ENCODE data around the gene MTFR1L.

The MTFR1L gene

DNA sequence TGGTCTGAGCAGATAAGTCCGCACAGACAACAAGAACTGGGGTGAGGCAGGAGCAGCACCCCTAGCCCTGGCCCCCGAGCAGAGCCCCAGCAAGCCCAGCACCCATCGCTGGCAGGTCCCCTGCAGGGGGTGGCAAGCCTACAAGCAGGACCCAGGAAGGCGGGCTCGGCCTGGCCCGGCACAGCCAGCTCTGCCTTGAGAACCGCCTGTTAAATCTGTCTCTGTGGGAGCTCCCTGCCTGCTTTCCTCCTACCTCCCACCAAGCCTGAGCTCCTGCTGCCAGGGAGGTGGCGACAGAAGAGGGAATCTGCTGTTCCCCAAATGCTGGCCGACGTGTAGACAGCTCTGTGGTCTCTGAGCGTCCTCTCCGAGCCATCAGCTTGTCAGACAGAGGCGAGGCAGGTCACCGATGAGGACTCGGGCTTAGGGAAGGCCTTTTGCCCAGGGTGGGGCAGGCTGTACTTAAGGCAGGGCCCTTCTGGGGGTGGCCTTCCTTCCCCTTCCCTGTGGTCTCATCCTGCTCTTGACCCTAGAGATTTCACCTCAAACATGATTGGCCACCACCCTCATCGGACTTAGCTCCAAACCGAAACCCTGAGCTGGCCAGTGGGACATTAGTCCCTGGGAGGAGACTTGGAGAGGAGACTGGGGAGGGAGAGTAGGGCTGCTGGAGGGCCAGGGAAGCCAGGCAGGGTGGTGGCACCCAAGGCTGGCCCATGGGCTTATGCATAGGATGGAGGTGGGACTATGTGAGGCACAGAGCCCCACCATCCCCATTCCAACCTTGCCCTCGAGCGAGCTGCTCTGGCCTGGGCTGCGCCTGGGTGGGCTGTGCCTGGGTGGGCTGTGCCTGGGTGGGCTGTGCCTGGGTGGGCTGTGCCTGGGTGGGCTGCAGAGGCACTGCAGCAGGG is 12.0 kb upstream of the MTFR1L start:
- DNase-seq (ENCODE audit: low read depth) = no peak

DNA sequence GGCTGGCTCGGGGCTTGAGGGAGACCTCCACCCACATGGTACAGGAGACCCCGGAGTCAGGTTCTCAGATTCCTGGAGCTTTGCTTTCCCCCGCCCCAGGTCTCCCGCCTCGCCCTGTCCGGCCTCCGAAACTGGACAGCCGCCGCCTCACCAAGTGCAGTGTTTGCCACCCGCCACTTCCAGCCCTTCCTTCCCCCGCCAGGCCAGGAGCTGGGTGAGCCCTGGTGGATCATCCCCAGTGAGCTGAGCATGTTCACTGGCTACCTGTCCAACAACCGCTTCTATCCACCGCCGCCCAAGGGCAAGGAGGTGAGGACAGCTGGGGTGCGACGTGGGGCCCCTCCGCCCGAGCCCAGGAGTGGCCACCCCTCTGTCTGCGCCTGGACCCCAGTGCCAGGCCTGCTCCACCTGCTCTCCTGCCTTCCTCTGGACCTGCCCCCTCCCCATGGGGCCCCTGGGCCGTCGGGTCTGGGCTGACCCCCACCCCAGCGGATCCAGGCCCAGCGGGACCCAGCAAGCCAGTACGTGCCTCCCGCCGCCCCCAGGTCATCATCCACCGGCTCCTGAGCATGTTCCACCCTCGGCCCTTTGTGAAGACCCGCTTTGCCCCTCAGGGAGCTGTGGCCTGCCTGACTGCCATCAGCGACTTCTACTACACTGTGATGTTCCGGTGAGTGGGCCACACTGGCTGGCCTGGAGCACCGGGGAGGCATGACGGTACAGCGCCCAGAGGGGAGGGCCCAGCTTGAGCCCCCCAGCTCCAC is 11.1 kb upstream of the MTFR1L start:
- no peak for DNase-seq (ENCODE audit: low read depth)

DNA sequence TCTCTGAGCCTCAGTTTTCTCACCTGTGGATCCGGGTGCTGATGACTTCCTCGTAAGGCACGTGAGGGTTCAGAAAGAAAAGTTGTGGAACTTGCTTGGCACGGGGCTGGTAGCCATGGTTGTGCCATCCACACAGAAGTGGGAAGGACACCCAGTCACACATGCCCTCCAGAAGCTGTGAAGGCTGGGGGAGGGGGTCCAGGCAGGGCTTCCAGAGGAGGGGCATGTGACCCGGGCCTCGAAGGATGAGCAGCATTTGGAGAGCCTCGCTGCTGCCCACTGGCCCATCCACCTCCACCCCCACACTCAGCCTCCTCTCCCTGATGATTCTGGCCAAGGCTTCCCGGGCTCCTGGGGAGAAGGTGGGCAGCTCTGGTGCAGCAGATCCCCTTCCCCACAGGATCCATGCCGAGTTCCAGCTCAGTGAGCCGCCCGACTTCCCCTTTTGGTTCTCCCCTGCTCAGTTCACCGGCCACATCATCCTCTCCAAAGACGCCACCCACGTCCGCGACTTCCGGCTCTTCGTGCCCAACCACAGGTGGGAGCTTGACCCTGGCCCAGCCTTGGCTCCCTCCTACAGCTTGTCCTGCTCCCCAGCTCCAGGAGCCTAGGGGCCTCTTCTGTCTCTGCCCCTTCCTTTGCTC is 10.3 kb upstream of the MTFR1L start:
- no peak for DNase-seq (ENCODE audit: low read depth)

DNA sequence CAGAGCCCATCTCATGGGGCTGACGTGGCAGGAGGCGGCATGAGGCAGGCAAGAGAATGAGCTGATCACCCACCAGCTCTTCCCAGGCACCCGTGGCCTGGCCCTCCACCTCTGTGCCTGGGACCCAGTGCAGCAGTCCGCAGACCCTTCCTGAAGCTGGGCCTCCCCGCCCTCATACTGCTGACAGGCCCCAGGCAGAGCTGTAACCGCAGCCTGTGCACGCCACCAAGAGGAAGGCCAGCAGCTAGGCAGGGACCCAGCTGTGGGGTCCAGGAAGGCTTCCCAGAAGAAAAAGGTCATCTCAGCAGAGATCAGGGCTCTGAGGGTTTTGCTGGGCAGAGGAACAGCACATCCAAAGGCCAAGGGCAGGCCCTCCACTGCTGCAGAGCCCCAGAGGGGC is 9.8 kb upstream of the MTFR1L start:
- DNase-seq (ENCODE audit: low read depth) = no peak

DNA sequence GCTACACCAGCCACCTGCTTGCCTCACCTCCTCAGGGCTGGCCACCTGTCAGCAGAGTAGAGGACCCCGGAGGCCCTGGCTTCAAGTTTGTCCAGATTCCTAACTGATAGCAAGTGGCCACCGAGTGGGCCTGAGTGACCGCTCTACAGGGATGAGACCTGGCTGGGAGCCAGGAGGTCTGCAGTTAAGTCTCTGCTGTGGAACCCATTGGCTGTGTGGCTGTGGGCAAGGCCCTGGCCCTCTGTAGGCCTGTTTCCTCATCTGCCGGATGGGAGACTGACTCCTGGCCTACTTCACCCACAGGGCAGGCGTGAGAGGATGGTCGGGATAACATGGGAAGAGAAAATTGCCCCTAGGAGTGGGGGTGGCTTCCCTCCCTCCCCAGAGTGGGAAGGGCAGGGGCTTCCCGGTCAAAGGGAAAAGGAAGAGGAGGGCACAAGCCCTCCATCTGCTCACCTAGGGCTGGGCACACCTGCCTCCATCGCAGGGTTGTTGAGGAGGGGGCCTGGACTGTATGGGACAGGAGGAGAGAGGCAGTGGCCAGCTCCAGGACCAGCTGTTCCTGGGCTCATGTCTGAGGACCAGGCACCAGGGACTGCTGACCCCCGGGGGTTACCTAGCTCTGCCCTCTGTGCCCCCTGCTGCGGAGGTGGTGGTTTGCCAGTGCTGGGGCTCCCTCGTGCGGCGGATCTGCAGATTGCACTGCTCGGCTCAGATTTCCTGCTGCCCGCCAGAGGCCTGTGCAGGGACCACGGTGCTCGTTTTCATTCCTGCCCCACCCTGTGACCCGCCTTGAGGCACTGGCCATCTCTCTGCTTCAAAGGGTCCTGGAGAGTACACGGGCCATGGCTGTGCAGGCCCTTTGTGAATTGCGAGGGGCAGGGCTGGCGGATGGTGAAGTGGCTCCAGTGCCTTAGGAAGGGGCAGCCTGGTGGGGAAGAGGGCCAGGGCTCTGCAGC is 9.1 kb upstream of the MTFR1L start:
- no peak for DNase-seq (ENCODE audit: low read depth)

DNA sequence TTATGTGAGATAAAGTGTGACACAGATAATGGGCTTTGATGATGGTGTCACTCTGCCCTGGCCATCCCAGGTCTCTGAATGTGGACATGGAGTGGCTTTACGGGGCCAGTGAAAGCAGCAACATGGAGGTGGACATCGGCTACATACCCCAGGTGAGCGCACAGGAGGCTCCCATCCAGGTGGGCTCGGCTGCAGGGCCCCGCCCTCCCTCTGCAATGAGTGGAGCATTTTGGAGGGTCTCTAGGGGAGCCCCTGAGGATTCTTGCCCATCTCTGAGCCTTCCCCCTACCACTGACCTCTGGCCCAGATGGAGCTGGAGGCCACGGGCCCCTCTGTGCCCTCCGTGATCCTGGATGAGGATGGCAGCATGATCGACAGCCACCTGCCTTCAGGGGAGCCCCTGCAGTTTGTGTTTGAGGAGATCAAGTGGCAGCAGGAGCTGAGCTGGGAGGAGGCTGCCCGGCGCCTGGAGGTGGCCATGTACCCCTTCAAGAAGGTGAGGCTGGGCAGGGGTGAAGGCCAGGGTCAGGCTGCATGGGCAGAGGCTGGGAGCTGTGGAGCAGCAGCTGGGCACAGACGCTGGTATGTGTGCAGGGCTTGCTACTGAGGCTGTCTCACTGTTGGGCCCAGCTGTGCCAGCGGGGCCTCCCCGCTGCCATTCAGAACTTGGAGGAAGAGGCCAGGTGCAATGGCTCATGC is 8.2 kb upstream of the MTFR1L start:
- DNase-seq (ENCODE audit: low read depth) = no peak

DNA sequence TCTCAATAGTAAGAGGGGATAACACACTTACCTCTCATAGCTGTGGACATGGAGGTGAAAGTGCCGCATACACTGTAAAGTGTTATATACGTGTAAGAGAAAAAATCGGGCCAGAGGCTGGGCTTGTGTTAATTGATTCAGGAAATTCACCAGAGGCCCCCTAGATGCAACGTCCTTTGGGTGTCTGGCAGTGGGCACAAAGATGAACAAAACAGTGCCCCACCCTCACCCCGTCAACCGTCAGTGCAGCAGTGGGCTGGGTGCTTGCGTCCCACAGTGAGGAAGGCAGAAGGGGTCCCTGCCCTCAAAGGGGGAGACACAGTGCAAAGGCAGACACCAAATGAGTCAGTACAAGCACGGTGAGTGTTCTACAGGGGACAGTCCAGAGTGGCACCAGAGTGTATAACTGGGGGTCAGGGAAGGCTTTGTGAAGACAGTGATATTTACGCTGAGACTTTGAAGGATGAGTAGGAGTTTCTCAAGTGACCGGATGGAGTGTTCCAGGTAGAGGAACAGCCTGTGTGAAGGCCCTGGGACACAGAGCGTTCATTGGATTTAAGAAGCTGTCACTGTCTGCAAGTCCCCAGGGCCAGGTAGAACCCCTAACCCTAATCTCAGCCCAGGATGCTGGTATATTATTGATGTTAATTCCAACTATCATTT is 6.6 kb upstream of the MTFR1L start:
- DNase-seq (ENCODE audit: low read depth) = no peak

DNA sequence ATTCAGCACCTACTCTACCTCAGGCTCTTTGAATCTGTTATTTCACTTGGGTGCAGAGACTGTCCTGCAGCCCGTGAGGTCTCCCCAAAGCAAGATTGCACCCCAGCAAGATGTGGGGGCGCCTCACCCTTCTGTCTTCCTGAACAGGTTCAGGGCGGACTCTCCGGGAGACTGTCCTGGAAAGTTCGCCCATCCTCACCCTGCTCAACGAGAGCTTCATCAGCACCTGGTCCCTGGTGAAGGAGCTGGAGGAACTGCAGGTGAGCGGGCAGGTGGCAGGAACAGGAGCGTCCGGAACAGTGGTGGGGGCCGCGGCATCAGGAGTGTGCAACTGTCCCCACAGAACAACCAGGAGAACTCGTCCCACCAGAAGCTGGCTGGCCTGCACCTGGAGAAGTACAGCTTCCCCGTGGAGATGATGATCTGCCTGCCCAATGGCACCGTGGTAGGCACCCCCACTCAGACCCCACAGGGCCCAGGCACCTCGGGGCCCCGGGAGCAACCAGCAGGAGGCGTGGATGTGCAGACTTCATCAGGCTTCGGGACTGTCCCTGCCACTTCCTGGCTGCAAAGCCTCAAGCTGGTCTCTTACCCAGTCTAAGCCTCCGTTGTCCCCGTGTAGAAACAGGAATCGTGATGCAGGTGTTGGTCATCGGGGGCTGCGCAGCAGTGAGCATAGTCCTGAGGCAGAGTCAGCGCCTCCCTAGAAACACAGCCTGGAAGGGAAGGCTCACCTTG is 5.9 kb upstream of the MTFR1L start:
- DNase-seq (ENCODE audit: low read depth) = no peak

DNA sequence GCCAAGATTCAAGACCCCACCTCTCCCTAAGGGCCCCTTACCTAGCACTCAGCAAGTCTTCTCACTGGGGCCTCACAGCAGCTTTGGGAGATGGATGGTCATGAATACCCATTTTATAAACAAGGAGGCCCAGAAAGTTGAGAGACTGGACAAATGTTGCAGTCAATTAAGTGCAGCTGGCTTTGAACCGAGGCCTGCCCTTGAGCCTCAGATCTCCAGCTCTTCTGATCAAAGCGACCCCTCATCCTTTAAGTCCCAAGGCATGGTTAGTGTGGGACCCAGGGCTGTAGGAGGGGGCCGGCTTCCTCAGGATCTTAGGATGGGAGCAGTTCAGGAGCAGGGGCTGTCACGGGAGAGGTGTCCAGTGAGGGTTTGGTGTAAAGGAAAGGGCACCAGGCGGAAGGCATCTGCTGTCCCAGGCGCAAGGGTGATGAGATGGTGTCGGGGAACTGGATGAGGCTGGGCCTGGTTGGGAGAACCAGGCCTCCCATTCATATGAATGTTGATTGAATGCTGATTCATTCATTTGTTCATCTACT is 5.1 kb upstream of the MTFR1L start:
- no peak for DNase-seq (ENCODE audit: low read depth)

DNA sequence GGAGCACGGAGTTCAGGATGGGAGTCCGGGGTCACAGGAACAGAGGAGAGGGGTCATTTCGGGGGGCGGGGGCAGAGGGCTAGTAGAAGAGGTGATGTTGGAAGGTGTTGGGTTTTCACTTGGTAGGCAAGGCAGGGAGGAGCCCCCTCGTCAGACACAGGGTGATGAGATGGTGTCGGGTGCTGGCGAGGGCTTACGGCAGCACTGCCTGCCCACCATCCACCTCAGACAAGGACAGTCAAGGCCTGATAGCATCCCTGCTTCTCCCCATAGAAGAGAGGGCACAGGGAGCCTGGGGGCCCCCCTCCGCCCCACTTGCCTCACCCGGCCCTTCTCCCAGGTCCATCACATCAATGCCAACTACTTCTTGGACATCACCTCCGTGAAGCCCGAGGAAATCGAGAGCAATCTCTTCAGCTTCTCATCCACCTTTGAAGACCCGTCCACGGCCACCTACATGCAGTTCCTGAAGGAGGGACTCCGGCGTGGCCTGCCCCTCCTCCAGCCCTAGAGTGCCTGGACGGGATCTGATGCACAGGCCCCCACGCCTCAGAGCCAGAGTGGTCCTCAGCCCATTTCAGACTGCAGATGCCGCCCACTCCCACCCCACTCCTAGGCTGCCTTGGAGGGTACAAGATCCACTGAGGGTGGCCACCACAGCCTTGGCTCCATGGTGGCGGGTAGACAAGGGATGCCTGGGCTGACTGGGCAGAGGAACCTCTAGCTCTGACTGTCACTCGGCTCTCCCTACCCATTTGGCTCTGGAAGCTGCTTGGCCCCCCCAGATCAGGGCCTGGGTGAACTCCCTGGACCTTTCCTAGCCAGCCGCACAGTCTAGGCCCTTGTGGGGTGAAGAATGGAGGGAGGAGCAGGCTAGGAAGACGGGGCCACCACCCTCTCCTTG is 4.3 kb upstream of the MTFR1L start:
- DNase-seq (ENCODE audit: low read depth) = no peak

DNA sequence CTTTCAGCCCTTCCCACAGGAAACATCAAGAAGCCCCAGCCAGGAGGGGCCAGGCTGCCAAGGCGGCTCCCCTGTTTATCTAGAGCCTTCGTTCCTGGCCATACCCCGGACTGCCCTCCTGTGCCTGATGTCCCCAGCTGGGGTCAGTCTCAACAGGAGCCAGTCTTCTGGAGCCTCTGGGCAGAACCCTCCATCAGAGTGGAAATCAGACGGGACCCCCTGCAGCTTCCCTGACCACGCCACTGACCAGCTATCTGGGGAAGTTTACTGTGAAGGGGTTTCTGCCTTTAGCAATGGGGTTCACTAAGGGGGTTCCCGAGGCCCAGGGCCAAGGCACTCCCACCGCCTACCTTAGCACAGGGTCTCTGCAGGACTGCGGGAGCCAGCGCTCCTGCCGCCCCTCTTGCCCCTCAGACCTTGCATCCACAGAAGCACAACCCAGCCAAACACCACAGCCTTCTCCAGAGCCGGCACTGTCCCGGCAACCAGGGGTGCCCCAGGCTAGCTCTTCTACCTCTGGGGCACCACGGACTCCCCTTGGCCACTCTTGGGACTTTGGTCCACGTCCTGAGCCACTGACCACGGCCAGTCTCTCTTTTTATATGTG is 3.5 kb upstream of the MTFR1L start:
- DNase-seq (ENCODE audit: low read depth) = no peak

DNA sequence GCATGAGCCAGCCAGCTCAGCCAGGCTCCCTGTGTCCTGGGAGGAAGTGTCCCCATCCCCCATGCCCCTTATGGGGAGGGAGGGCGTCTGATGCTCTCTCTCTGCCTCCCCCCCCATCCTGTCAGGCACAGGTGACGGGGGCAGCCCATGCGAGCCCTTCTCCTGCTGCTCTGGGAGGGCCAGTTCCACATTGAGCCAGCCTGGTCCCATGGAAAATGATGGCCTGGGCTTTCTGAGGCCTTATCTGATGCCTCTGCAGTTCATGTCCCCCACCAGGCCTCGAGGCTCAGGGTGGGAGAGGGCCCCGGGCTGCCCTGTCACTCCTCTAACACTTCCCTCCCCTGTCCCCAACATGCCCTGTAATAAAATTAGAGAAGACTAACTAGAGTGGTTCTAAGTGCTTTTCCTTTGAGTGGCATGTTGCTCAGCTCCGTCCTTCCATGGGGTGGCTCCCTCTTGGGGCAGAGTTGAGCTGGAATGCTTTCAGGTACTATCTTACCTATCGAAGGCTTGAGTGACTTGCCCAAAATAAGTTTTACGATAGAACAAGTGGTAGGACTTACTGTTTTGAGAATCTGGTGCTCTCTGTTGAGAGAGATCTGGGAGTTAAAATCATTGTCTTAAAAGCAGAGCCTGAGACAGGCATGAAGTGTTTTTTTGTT is 1.8 kb upstream of the MTFR1L start:
- DNase-seq (ENCODE audit: low read depth) = no peak

DNA sequence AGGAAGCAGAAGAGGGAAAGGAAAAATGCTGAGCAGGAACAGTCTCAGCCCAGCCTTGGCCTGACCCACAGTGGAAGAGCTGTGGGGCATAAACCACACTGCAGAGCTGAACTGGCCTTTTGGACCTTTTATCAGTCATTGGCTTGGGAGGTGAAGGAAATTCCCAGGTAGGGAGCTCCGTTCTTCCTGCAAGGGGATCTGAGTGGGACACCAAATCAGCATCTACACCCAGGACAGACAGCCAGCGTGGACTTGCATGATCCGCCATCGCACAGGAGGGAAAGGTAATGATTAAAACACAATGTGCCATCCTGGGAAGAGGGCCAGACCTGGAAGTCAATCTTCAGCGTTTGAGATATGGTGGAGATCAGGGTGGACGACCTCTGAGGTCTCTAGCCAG is 1.2 kb upstream of the MTFR1L start:
- no peak for DNase-seq (ENCODE audit: low read depth)

DNA sequence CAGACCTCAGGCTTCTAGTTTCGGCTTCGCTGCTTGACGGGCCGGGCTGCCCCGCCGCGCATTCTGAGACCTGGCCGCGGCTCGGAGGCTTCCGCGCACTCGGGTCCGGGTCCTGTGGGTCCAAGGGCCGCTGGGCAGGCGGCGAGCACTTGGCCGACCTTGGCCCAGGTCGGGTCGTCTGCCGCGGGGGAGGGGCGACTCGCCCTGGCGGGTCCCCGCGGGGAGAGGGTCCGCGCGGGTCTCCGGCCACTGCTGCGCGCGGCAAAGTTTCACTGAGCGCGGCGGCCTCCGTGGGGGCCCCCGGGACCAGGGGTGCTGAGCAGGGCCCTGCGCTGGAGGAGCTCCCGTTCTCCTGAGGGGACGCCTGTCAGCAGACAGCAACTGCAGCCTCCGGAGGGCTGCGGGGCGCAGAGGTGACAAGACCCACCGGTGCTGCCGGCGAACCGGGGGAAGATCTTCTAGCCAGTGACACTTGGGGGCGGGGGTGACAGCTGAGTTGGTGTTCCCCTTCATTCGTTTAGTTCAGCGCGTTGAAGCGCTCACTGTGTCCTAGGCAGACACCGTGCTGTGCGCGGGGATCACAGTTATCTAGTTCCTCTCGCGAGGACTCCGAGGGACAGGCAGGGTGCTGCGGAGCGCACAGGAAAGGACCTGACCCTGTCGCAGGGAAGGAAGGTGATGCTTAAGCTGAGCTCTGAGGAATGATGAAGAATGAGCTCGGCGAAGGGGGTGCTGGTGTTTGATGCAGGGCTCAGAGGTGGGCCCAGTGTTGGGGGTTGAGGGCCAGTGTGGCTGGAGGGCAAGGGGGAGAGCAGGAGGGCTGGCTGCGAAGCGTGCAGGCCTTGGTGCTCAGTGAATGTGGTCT is 725 bp downstream of the MTFR1L start:
- DNase-seq (ENCODE audit: low read depth) = no peak

DNA sequence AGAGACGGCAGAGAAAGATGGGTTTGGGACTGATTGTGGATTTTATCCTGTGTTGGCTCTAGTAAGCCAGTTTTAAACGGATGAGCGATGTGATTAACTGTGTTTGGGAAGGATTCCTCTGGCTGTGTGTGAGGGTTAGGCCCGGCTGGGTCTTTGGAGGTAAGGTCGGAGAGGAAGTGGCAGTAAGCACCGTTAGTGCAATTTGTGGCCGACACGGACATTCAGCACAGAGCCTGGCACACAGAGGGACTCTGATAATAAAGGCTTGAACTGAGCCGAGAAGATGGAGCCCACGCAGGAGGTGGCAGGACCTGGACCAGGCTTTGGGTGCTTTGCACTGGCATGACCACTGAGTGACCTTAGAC is 1.3 kb downstream of the MTFR1L start:
- no peak for DNase-seq (ENCODE audit: low read depth)

DNA sequence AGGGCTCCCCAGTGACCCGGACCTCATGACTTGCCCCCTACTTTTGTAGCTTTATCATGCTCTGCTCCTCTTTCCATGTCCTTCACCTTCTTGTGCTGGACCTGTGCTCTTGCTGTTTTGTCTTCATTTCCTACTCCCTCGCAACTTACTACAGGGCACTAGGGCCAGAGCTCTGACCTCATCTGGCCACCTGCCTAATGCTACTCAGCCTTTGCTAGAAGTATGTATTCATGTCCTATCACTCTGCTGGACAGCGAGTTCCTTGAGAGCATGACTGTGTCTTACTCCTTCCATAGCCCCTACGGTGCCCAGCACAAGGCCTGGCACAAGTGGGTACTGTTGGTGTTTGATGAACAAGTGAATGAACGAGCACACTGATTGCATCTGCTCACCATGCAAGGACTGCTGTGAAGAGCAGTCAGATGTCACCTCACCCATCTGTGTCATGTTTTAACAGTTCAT is 1.9 kb downstream of the MTFR1L start:
- no peak for DNase-seq (ENCODE audit: low read depth)

Data from non-pigmented ciliary epithelial cell (primary cell).